Mesenchymal stem cell (in vitro differentiated cells and primary cell): Measurements from ENCODE around the gene ATP6V0B.
A peak's percentile ranks its signal among the peaks of the same experiment; 100 is the strongest.

Source experiments
- DNase-seq: peaks from one replicate; pipeline ENCODE4 v3.0.0-alpha.2; 2013
- H2AFZ ChIP-seq: one replicate; pipeline ENCODE4 v1.6.1; 2013; ENCODE audit warnings: low read depth, mild to moderate bottlenecking, control low read depth, inconsistent platforms, low read length, moderate library complexity
- H2AK5ac ChIP-seq: 2 replicates; pipeline ENCODE4 v1.6.1; 2013; ENCODE audit warnings: low read length, moderate library complexity, mild to moderate bottlenecking, inconsistent platforms; ENCODE audit not compliant: severe bottlenecking
- H2BK120ac ChIP-seq: one replicate; pipeline ENCODE4 v1.6.1; 2013; ENCODE audit warnings: low read depth, mild to moderate bottlenecking, inconsistent platforms, low read length, moderate library complexity
- H2BK12ac ChIP-seq, 2 experiments: one replicate each; pipeline ENCODE4 v1.6.1; 2013; ENCODE audit warnings: inconsistent platforms in 2 of 2, low read length in 2 of 2, mild to moderate bottlenecking in 2 of 2, moderate library complexity in 2 of 2, control low read depth in 1 of 2
- H2BK15ac ChIP-seq: one replicate; pipeline ENCODE4 v1.6.1; 2013; ENCODE audit warnings: mild to moderate bottlenecking, low read depth, inconsistent platforms; ENCODE audit not compliant: poor library complexity, severe bottlenecking
- H2BK5ac ChIP-seq: 2 replicates; pipeline ENCODE4 v1.6.1; 2013; ENCODE audit warnings: low read depth, mild to moderate bottlenecking, low read length, control low read depth, inconsistent platforms; ENCODE audit not compliant: poor library complexity, severe bottlenecking
- H3K14ac ChIP-seq, 2 experiments: one replicate each; pipeline ENCODE4 v1.6.1; 2013; ENCODE audit warnings: inconsistent platforms in 2 of 2, low read length in 2 of 2, control low read depth in 1 of 2, mild to moderate bottlenecking in 1 of 2, moderate library complexity in 1 of 2
- H3K18ac ChIP-seq, 2 experiments: one replicate each; pipeline ENCODE4 v1.6.1; 2013; ENCODE audit warnings: inconsistent platforms in 2 of 2, low read length in 2 of 2, control low read depth in 1 of 2, low read depth in 1 of 2, mild to moderate bottlenecking in 1 of 2
- H3K23ac ChIP-seq, 2 experiments: one replicate each; pipeline ENCODE4 v1.6.1; 2013; ENCODE audit warnings: inconsistent platforms in 2 of 2, low read length in 2 of 2, mild to moderate bottlenecking in 2 of 2, moderate library complexity in 2 of 2, control low read depth in 1 of 2
- H3K27ac ChIP-seq: 2 replicates; pipeline ENCODE4 v1.5.1; 2013; ENCODE audit warnings: mild to moderate bottlenecking, moderate library complexity, low read length, control low read depth, inconsistent platforms; ENCODE audit not compliant: poor library complexity, severe bottlenecking
- H3K27me3 ChIP-seq, 2 experiments: 2 replicates each; pipeline versions ENCODE4 v1.6.1 to v1.7.0; 2013; ENCODE audit warnings: low read length in 2 of 2, mild to moderate bottlenecking in 2 of 2, moderate library complexity in 2 of 2, control low read depth in 1 of 2, inconsistent platforms in 1 of 2; ENCODE audit not compliant: control insufficient read depth in 1 of 2, insufficient read depth in 1 of 2
- H3K36me3 ChIP-seq, 2 experiments: 2 replicates each; pipeline versions ENCODE4 v1.6.1 to v1.7.0; 2013; ENCODE audit warnings: low read length in 2 of 2, control low read depth in 1 of 2, inconsistent platforms in 1 of 2, low read depth in 1 of 2, mild to moderate bottlenecking in 1 of 2; ENCODE audit not compliant: insufficient read depth in 2 of 2, control insufficient read depth in 1 of 2
- H3K4ac ChIP-seq, 2 experiments: one replicate each; pipeline ENCODE4 v1.6.1; 2013; ENCODE audit warnings: inconsistent platforms in 2 of 2, low read length in 2 of 2, mild to moderate bottlenecking in 2 of 2, moderate library complexity in 2 of 2, control low read depth in 1 of 2, low read depth in 1 of 2
- H3K4me1 ChIP-seq: 2 replicates; pipeline ENCODE4 v1.6.1; 2013; ENCODE audit warnings: low read depth, low read length, control low read depth; ENCODE audit not compliant: control insufficient read depth, insufficient read depth
- H3K4me2 ChIP-seq: 2 replicates; pipeline ENCODE4 v1.6.1; 2013; ENCODE audit warnings: low read length, mild to moderate bottlenecking, inconsistent platforms; ENCODE audit not compliant: poor library complexity, severe bottlenecking
- H3K4me3 ChIP-seq, 2 experiments: 2 replicates each; pipeline versions ENCODE4 v1.5.1 to v1.7.0; 2013; ENCODE audit warnings: low read length in 2 of 2, mild to moderate bottlenecking in 2 of 2, control low read depth in 1 of 2, low read depth in 1 of 2; ENCODE audit not compliant: insufficient read depth in 1 of 2
- H3K79me1 ChIP-seq: replicated peaks from 2 replicates; pipeline ENCODE4 v1.6.1; 2013; ENCODE audit warnings: mild to moderate bottlenecking, control low read depth, low read length, inconsistent platforms; ENCODE audit not compliant: poor library complexity, severe bottlenecking
- H3K9ac ChIP-seq: 2 replicates; pipeline ENCODE4 v1.7.0; 2013; ENCODE audit warnings: mild to moderate bottlenecking, low read length, moderate library complexity
- H3K9me3 ChIP-seq: 2 replicates; pipeline ENCODE4 v1.7.0; 2013; ENCODE audit warnings: mild to moderate bottlenecking, low read length; ENCODE audit not compliant: control insufficient read depth
- H4K8ac ChIP-seq: one replicate; pipeline ENCODE4 v1.6.1; 2013; ENCODE audit warnings: inconsistent platforms, mild to moderate bottlenecking, low read length, moderate library complexity
- H4K91ac ChIP-seq: one replicate; pipeline ENCODE4 v1.6.1; 2013; ENCODE audit warnings: mild to moderate bottlenecking, low read length, inconsistent platforms
- WGBS: methylation state at CpG from one replicate; pipeline ENCODE4 v1.1.7; 2013; ENCODE audit warnings: mixed read lengths; 5-methylcytosine and 5-hydroxymethylcytosine counted together

Gene ATP6V0B

DNA sequence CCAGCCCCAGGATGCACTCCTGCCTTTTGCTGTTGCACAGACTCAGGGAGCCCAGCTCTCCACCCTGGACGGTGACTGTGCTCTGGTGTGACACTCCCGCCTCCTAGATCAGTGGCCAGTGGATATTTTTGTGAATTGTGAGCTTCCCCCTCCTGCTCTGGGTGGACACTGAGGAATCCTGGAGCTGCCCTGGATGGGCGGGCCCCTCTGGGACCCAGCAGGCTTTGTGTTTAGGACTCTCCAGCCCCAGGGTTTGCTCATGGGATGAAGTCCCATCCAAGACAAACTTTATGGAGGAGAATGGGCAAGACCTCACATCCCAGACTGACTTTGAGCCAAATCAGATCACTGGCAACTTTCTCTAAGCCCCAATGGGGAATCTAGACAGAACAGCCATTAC is 40.4 kb downstream of the ATP6V0B start:
- Histone ChIP-seq H3K27ac (no peak overlapping the region), H2AFZ (no peak overlapping the region), H3K14ac (no peak overlapping the region), H2BK12ac (no peak overlapping the region), H2BK15ac (no peak overlapping the region), H3K27me3 (peaks cover 0 to 4% of the 10 kb centered on the region in 2 experiments), H3K23ac (no peak overlapping the region), H3K36me3 (peaks cover 0 to 35% of the 10 kb centered on the region in 2 experiments), H3K9me3 (no peaks in the 10 kb centered on the region), H2AK5ac (no peak overlapping the region), H3K4me3 (no peak overlapping the region), H3K4me2 (no peak overlapping the region), H2BK5ac (no peak overlapping the region), H3K79me1 (no peaks in the 10 kb centered on the region), H3K9ac (no peak overlapping the region), H4K91ac (no peak overlapping the region), H3K4me1 (no peaks in the 10 kb centered on the region), H2BK120ac (no peak overlapping the region), H4K8ac (no peak overlapping the region), H3K4ac (no peak overlapping the region), H3K18ac (no peak overlapping the region)
- 81% methylated on average over 3 of the region's 3 CpGs for WGBS
- DNase-seq = no peak

DNA sequence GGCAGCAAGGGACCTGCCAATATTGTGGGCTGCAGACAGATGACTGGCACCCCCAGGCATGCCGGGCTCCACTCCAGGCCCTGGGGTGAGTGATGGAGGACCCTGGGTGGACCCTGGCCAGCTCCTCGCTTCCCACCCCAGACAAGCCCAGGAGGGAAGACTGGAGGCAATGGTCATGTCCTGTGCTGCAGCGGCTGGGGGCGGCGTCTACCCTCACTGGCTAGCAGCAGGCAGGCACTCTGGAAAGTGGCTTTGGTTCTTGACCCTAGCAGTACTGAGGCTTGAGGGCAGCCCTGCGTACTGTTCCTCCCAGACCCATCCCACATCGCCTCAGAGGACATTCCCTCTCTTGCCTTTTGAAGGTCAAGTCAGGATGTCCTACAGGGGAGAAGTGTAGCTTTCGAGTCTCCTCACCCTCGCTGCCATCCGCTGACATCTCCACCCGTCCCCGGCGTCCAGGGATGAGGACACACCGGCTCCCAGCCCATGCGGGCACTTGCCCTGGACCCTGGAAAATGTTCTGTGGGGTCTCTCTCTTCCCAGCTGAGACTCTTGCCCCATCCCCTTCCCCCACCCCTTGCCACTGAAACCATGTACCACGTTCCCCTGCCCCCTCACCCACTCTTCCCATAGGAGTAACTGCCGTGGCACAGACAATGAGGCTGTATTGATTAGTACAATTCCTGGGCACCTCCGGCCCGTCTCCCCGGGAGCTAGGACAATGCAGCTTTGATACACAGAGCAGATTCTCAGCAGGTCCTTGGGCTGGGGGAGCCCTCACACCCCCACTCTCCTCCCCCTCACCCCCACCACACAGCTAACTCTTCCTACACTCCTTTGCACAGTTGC is 41.5 kb downstream of the ATP6V0B start:
- H3K27ac ChIP-seq = no peak overlapping the region
- H2BK12ac ChIP-seq = no peak overlapping the region
- H3K79me1 ChIP-seq = no peaks in the 10 kb centered on the region
- no peak for DNase-seq
- H2BK120ac ChIP-seq = no peak overlapping the region
- no peak overlapping the region for H3K23ac ChIP-seq
- H2BK5ac ChIP-seq = no peak overlapping the region
- H4K8ac ChIP-seq = no peak overlapping the region
- H3K27me3 ChIP-seq = peaks cover 0 to 4% of the 10 kb centered on the region in 2 experiments
- H3K36me3 ChIP-seq = peaks cover 0 to 43% of the 10 kb centered on the region in 2 experiments
- no peak overlapping the region for H3K4me2 ChIP-seq
- no peak overlapping the region for H3K14ac ChIP-seq
- H3K9me3 ChIP-seq = no peaks in the 10 kb centered on the region
- H2AK5ac ChIP-seq = no peak overlapping the region
- H3K4ac ChIP-seq = peak overlapping the region in 1 of 2 experiments; percentile 3
- H2AFZ ChIP-seq = no peak overlapping the region
- WGBS = 91% methylated on average over 20 of the region's 20 CpGs
- peaks cover 1% of the 10 kb centered on the region for H3K4me1 ChIP-seq
- H3K9ac ChIP-seq = no peak overlapping the region
- no peak overlapping the region for H2BK15ac ChIP-seq
- H4K91ac ChIP-seq = no peak overlapping the region
- no peak overlapping the region for H3K18ac ChIP-seq
- H3K4me3 ChIP-seq = no peak overlapping the region

DNA sequence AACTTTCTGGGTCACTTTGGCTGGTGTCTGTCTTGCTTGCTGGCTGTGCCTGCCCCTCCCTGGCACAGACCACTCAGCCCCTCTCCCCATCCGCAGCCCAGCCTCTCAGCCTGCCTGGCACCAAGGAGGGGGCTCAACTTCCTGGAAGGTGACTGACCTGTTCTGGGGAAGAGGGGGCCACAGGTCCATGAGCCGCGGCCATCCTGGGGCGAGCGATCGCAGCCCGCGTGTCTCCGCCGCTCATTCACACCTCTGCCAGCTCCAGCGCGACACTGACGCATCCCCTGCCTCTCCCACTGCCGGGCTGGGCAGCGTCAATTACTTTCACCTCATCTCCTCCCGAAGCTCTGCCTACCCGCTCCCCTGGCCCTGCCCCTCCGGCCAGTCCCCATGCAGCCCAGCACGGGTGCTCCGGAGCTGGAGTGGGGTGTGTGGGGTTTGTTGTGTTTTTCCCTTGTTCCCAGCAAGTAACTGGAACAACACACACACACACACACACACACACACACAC is 42.2 kb downstream of the ATP6V0B start:
- no peak overlapping the region for H2BK12ac ChIP-seq
- H4K8ac ChIP-seq = no peak overlapping the region
- no peak overlapping the region for H3K4me3 ChIP-seq
- H4K91ac ChIP-seq = peak overlapping the region; percentile 18
- H3K23ac ChIP-seq = peak overlapping the region in 1 of 2 experiments; percentile 9
- peak overlapping the region; percentile 23 for H2BK15ac ChIP-seq
- H2BK120ac ChIP-seq = no peak overlapping the region
- H2AFZ ChIP-seq = no peak overlapping the region
- no peak for DNase-seq
- no peak overlapping the region for H3K4me2 ChIP-seq
- H2BK5ac ChIP-seq = no peak overlapping the region
- WGBS = 95% methylated on average over 14 of the region's 20 CpGs
- peaks cover 1% of the 10 kb centered on the region for H3K4me1 ChIP-seq
- H3K27me3 ChIP-seq = peaks cover 0 to 4% of the 10 kb centered on the region in 2 experiments
- H3K36me3 ChIP-seq = peaks cover 0 to 50% of the 10 kb centered on the region in 2 experiments
- no peak overlapping the region for H3K18ac ChIP-seq
- no peak overlapping the region for H2AK5ac ChIP-seq
- H3K9me3 ChIP-seq = no peaks in the 10 kb centered on the region
- H3K9ac ChIP-seq = no peak overlapping the region
- H3K4ac ChIP-seq = no peak overlapping the region
- no peaks in the 10 kb centered on the region for H3K79me1 ChIP-seq
- no peak overlapping the region for H3K14ac ChIP-seq
- no peak overlapping the region for H3K27ac ChIP-seq

DNA sequence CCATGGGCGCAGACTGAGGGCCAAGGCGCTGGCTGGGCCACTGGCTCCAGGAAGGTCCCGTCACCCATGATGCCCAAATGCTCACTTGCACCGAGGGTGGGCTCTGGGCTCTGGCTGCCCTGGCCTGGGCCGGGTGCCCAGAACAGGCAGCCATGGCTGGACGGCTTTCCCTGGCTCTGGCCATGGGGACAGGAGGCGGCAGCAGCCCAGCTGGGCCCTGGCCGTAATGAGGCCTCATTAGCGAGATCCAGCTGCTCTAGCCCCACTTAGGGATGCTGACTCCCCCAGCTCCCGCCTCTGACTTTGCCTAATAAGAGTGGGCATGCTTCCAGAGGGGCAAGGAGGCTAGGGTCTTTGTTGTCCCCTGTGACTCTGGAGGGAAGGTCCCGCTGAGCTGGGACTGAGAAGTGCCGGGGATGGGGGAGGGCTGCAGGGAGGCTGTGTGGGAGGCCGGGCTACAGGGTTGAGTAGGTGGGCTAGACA is 44.7 kb downstream of the ATP6V0B start:
- H2BK5ac ChIP-seq = no peak overlapping the region
- H2BK15ac ChIP-seq = no peak overlapping the region
- H3K4me3 ChIP-seq = no peak overlapping the region
- 92% methylated on average over 13 of the region's 13 CpGs for WGBS
- H3K4me2 ChIP-seq = no peak overlapping the region
- peaks cover 1% of the 10 kb centered on the region for H3K4me1 ChIP-seq
- peaks cover 0 to 65% of the 10 kb centered on the region in 2 experiments for H3K36me3 ChIP-seq
- no peaks in the 10 kb centered on the region for H3K9me3 ChIP-seq
- H3K23ac ChIP-seq = no peak overlapping the region
- DNase-seq = no peak
- peak overlapping the region; percentile 43 for H4K91ac ChIP-seq
- H4K8ac ChIP-seq = no peak overlapping the region
- no peak overlapping the region for H2BK12ac ChIP-seq
- no peak overlapping the region for H2AK5ac ChIP-seq
- H3K27ac ChIP-seq = no peak overlapping the region
- H3K18ac ChIP-seq = no peak overlapping the region
- no peaks in the 10 kb centered on the region for H3K79me1 ChIP-seq
- H2AFZ ChIP-seq = no peak overlapping the region
- H3K9ac ChIP-seq = no peak overlapping the region
- no peak overlapping the region for H3K14ac ChIP-seq
- no peak overlapping the region for H3K4ac ChIP-seq
- no peak overlapping the region for H2BK120ac ChIP-seq
- H3K27me3 ChIP-seq = peaks cover 0 to 4% of the 10 kb centered on the region in 2 experiments
